GM18519 (cell line): ENCODE data around the gene DDAH1.

ENCODE experiments used
- ATAC-seq: cut with Tn5 transposase; IDR thresholded peaks from one replicate; pipeline ENCODE4 v1.9.1; 2021; ENCODE audit warnings: mild to moderate bottlenecking, moderate library complexity; ENCODE audit not compliant: unreplicated experiment, low FRiP score

Gene DDAH1

GRCh38 chr1:85397490-85398032 lies 67.4 kb downstream of the DDAH1 start:
- no peak for ATAC-seq

DNA sequence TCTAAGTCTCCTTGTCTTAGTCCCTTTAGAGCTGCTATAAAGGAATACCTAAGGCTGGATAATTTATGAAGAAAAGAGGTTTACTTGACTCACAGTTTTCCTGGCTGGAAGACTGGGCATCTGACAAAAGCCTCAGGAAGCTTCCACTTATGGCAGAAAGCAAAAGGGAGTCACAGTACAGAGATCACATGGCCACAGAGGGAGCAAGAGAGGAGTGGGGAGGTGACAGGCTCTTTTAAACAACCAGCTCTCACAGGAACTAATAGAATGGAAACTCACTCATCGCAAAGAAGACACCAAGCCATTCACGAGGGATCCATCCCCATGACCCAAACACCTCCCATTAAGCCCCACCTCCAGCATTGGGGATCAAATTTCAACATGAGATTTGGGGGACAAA lies 68.8 kb downstream of the DDAH1 start:
- ATAC-seq = no peak

- ATAC-seq = no peak
These were observed 70.8 kb downstream of the DDAH1 start for GRCh38 chr1:85394130-85394529.

- ATAC-seq = no peak
These were observed 71.5 kb downstream of the DDAH1 start for GRCh38 chr1:85393490-85393889.

- ATAC-seq = no peak
These were observed 76.5 kb downstream of the DDAH1 start for GRCh38 chr1:85388416-85388815.

- no peak for ATAC-seq
These were observed 77.2 kb downstream of the DDAH1 start for GRCh38 chr1:85387781-85388180.

GRCh38 chr1:85386068-85386722 lies 78.8 kb downstream of the DDAH1 start:
- no peak for ATAC-seq

- no peak for ATAC-seq
These were observed 85.5 kb downstream of the DDAH1 start for GRCh38 chr1:85379203-85380136.

- ATAC-seq = no peak
These were observed 86.4 kb downstream of the DDAH1 start for GRCh38 chr1:85378534-85378933.

DNA sequence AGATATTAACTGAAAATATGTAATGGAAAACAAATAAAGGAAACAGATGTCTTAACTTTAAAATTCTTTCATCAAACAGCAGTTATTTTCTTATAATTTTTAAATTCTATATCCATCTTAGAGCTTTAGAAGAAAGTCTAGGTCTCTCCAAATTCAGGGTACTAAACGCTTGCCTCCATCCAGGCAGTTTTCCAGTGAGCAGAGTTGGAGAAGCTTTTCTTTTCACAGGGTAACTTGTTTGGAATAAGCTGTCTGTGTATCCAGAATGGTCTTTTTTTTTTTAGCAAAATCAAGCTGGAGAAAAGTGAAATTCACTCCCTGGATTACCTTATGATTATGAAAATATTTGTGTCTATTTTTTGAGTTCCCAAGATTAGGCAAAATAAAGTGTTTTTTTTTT lies 88.6 kb downstream of the DDAH1 start:
- ATAC-seq = no peak

- ATAC-seq = no peak
These were observed 89.5 kb downstream of the DDAH1 start for GRCh38 chr1:85375493-85375892.

GRCh38 chr1:85374160-85374559 lies 90.8 kb downstream of the DDAH1 start:
- ATAC-seq = no peak

- ATAC-seq = no peak
These were observed 91.6 kb downstream of the DDAH1 start for GRCh38 chr1:85373378-85373708.

DNA sequence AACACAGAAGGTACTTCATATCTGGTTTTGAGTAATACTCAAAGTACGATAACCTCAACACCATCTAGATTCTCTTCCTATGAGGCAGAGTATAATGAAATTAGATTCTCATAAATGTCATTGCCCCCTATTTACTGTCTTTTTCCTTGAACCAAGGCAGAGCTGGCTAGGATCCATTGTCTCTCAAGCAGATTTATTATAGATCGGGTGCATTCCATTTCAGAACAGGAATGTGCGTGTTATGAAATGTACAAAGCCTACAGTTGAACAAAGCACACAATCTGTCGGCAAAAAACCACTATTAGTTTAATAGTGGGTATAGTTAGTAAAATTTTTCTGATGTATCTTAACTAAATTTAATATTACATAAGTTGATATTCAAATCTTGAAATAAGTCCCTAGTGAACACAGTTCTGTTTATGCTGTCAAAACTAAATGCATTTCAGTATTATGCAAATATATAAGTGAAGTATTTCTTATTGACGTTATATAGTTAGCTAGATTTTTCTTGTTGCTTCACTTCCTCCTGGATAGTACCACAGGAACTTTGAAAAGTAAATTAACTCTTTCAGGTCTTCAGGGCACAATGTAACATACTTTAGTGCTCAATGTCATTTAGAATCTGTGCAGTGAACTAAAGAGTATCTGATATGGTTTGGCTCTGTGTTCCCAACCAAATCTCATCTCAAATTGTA lies 92.1 kb downstream of the DDAH1 start:
- ATAC-seq = no peak

GRCh38 chr1:85371021-85371420 lies 93.9 kb downstream of the DDAH1 start:
- ATAC-seq = no peak

DNA sequence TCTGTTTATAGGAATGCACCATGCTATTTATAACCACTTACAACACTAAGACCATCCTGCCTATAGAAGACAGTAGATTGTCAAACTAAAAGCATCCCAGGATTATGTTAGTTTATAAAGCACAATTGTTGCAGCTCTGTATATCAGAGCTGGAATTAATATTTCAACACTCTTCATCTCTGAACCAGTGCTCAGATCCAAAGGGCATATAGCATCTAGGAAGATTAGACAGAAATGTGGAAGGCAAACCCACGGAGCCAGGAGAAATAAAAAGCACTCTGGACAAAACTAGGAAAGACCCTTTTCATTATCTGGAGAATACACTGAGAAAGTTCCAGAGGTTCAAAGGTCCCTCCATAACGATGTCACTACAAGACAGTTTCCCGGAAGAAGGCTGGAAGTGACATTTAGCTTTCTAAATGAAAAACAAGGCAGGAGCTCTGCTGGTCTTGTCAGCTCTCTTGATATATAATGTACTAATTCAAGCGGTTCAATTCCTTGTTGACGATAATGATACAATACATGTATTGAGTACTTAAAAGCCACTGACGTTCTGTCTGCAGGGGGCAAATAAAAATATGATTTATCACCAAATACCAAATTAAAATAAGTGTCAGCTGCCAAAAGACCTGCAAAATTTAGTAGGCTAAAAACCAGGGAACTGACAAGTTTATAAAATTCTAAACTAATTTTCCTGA lies 96.7 kb downstream of the DDAH1 start:
- ATAC-seq = no peak

- ATAC-seq = no peak
These were observed 98.4 kb downstream of the DDAH1 start for GRCh38 chr1:85366391-85367170.

- ATAC-seq = no peak
These were observed 99.1 kb downstream of the DDAH1 start for GRCh38 chr1:85365851-85366250.

DNA sequence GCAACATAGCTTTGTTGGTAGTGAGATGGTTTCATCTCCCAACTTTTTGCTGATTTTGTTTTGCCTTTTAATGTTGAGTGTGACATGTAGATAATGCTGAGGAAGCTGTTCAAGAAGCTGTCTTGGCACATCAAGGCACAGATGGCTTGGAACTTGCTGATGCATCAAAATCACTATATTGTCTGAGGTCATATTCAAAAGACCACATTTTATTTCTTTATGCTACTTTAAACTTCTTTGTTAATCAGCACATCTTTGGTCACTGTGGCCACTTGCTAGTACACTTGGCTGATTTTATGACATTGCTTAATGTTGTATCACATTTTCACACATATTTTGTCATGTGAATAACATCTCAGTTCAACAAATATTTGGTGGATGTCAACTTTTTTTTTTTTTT lies 101.4 kb downstream of the DDAH1 start:
- no peak for ATAC-seq

DNA sequence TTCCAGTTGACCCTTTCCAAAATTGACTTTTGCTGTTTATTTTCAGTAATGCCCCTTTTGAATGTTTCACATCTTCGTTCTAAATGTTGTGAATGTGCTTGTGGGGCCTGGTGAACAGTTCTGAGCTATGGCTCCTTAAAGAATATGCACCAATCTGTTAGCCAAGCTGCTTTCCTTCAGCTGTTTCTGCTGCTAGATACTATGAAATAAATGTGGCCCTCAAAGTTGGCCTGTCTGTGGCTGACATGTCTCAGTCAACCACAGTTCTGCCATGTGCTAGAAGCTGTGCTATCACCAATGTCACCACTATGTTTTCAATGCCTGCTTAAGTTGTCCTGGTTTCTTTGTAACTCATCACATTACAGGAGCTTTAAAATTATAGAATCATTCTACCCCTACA lies 101.9 kb downstream of the DDAH1 start:
- ATAC-seq = no peak
